HG03354 (cell line): ENCODE data around the gene DNAAF2.
"Not testable (repeated sequence)": the region's sequence is repeated elsewhere in the genome, so short reads cannot be mapped to it uniquely, and the experiment has no call there.

Experiments
- ATAC-seq: cut with Tn5 transposase; IDR thresholded peaks from one replicate; pipeline ENCODE4 v1.9.1; 2021; ENCODE audit warnings: mild to moderate bottlenecking; ENCODE audit not compliant: unreplicated experiment, poor library complexity, severe bottlenecking

The DNAAF2 gene

DNA sequence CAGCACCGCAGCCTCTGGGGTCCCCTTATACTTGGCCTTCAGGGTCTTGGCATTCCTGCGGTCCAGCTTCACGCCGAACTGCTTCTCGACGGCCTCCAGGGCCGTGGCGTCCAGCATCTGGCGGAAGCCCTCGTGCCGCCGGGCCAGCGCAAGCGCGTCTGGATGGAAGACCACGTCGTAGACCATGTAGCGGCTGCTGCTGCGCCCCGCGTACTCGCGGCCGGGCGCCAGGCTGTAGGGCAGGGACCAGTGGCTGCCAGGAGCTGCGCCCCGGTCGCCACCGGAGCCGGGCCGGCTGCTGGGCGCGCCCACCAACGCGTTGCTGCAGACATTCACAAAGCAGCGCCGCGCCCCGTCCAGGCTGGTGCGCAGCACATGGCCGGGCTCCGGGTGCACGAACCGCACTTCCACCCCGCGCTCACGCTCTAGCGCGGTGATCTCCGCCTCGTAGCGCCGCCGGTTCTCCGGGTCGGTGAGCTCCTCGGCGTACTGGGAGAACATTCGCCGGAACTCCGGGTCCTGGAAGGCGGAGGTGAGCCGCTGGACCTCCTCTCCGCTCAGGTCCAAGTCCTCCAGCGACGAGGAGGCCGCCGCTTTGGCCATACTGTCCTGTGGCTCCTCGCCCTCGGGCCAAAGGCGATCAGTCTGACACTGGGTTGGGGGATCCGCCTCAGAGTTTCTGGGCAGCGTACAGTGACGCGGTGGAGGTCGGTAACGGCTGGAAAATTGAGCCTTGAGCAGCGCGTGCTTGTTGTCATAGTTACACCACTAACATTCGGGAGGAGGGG is at the start of gene DNAAF2:
TSS of gene DNAAF2 (minus strand) at position 698 of the 788 bp plus-strand sequence. CDS start at position 603, 95 bp downstream.
- peak; percentile 37 for ATAC-seq

DNA sequence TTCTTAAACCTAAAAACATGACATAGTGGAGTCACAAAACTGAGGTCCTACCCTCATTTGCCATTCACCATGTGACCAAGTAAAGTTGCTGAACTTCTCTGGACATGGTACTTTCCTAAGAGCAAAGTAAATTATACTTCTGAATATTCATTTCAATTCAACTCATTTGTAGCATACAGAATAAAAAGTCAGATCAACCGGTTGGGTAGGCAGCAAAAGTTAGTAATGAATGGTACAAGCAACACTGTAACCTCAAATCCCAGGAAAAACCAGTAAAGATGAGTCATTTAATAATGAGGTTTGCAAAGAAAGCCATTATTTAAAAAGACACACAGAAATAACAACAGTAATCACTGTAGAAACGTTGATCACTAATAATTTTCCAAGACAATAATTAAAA is 44.2 kb upstream of the DNAAF2 start:
- ATAC-seq: no peak

DNA sequence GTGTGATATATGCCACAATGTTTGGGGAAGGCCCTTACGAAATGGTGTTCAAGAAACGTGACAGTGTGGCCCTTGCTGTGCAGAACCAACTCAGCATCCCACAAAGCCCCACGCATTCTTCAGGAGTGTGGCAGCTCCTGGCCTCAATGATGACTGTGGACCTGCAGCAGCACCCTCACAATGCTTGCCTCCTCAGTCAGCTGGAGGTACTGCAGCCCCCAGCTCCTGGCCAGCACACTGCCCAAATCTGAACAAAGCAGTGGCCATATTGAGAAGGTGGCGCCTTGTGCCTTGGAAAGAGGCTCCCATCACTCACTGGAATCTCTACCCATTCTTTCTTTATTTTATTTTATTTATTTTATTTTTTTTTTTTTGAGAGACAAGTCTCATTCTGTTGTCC is 42.6 kb upstream of the DNAAF2 start:
- no peak for ATAC-seq

DNA sequence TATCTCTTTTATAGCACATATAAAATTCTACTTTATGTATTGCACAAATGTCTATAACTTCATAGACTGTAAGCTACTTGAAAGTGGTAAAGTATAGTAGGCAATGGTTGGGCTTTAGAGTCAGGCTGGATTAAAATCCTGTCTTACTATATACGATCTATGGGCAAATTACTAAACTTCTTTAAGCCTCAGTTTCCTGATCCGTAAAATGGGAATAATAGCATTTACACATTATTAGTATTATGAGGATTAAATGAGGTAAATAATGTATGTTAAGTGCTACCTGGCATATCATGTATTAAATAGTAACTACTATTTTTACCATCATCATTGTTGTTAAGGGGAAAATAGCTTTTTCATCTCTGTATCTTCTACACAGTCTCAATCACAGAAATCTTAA is 38.5 kb upstream of the DNAAF2 start:
- ATAC-seq: no peak

DNA sequence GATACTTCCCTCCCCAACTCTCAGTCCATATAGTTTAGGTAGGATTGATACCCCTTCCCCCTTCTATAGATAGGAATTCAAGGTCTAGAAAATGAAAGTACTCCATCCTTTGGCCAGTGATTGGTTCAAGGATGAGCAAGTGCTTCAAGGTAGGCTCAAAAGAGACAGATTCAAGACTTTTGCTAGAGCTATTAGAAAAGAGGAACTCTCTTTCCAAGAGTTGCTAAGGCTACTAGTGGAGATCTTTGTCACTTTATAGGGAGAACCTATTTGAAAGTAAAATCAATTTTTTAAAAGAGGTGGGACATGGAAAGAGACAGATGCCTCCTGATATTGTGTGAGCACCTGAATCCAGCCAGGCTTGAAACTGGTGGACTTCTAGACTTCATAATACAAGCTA is 35.4 kb upstream of the DNAAF2 start:
- no peak for ATAC-seq

DNA sequence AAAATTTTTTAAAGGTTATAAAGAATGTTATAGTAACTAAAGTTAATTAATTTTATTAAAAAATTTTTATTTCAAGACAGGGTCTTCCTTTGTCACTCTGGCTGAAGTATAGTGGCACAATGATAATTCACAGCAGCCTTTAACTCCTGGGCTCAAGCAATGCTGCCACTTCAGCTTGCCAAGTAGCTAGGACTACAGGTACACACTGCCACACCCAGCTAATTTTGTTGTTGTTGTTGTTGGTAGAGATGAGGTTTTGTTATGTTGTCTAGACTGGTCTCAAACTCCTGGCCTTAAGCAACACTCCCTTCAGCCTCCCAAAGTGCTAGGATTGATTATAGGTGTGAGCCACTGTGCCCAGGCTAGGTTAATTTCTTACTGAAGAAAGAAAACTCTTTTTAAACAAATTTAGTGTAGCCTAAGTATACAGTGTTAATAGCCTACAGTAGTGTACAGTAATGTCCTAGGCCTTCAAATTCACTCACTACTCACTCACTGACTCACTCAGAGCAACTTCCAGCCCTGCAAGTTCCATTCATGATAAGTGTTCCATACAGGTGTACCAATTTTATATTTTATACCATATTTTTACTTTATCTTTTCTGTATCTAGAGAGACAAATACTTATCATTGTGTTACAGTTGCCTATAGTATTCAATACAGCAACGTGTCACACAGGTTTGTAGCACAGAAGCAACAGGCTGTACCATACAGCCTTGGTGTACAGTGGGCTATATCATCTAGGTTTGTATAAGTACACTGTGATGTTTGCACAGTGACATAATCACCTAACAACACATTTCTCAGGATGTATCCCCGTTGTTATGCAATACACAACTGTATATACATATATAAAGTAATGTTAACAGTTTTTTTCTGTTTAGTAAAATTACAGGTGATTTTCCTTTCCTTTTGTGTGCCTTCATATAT is 24.7 kb upstream of the DNAAF2 start:
- no peak for ATAC-seq

DNA sequence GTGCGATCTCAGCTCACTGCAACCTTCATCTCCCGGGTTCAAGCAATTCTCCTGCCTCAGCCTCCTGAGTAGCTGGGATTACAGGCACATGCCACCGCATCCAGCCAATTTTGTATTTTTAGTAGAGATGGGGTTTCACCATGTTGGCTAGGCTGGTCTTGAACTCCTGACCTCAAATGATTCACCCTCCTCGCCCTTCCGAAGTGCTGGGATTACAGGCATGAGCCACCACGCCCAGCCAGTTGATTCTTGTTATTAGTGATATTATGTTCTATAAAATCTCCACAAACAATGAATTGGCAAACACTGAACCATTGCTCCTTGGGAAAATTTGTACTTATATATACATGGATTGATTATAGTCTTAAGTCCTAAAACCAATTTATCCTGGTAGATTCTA is 22.5 kb upstream of the DNAAF2 start:
- ATAC-seq: not testable (repeated sequence)

DNA sequence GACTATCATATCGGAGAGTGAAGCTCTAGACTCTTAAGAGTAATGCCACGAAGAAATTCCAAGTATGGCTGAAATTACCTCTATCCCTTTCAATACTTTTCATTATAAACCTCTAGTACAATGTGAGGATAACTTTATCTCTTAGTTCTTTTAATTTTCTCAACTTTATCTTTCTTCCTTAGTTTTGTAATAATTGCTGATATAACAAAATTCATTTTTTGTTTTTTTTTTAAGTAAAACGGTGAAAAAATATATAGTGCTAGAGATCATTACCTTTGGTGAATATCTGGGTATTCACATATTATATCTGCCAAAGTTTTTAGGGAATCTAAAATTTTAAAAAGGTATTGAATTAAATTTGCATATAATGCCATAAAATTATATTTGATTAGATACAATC is 19.5 kb upstream of the DNAAF2 start:
- no peak for ATAC-seq

GRCh38 chr14:49653508-49653907 is 18.5 kb upstream of the DNAAF2 start:
- no peak for ATAC-seq

- no peak for ATAC-seq
Observed at GRCh38 chr14:49642163-49642562, 7.1 kb upstream of the DNAAF2 start.

- ATAC-seq: no peak
Observed at GRCh38 chr14:49641697-49642129, 6.7 kb upstream of the DNAAF2 start.

- no peak for ATAC-seq
Observed at GRCh38 chr14:49640540-49641417, 5.7 kb upstream of the DNAAF2 start.

GRCh38 chr14:49637534-49638078 is 2.6 kb upstream of the DNAAF2 start:
- ATAC-seq: no peak

DNA sequence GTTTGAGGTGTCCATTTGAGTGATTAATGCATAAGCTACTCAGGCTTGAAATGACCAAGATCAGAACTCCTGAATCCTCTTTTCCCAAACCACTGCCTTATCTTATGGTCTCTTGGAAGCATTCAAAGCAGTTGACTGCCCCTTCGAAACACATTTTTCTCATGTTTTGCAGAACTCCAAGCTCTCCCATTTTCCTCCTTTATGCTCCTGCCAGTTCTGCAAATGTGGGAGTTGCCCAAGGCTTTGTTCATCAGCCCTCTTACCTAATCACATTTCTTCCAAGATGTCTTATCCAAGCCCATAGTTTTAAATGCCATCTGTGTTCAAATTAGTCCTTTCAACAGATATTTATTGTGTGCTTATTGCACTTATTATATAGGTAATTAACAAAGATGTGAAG is 1.8 kb upstream of the DNAAF2 start:
- ATAC-seq: no peak

DNA sequence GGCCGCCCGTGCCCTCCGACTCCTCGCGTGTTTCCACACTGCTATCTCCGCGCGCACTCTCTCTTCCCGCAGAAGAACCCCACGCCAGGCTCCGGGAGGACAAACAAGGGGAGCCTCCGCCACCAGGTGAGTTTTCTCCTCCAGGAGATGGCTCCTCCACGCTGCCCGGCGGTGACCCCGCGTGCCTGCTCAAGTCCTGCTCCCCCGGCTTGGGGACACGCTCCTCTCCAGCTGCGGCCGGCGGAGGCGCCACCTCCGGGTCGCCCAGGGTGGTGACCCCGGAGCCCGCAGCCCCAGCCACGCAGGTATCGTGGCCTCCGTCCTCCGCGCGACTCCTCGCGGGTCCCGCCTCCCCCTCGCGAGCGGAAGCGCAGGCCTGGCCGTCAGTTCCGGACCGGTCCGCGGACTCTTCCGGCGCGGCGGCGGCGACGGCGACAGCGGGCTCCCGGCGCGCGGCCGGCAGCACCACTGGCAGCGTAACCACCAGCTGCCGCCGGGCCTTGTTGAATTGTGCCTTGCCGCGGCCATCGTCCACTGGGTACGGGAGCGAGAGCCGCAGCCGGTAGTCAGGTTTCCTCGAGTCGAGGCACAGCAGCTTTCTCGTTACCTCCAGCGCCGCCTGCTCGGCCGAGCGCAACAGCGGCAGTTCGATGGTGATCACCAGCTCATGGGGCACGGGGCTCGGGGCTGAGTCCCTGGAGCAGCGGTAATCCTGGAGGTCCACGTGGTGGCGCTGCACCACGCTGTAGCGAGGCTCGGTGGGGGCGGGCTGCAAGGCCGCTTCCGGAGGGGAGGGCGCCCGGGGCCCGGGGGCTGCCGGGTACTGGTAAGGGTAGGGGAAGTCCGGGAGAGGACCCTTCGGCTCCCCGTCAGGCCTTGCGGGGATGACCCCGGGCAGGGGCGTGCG is 1.2 kb downstream of the DNAAF2 start:
- ATAC-seq: peak; percentile 81

DNA sequence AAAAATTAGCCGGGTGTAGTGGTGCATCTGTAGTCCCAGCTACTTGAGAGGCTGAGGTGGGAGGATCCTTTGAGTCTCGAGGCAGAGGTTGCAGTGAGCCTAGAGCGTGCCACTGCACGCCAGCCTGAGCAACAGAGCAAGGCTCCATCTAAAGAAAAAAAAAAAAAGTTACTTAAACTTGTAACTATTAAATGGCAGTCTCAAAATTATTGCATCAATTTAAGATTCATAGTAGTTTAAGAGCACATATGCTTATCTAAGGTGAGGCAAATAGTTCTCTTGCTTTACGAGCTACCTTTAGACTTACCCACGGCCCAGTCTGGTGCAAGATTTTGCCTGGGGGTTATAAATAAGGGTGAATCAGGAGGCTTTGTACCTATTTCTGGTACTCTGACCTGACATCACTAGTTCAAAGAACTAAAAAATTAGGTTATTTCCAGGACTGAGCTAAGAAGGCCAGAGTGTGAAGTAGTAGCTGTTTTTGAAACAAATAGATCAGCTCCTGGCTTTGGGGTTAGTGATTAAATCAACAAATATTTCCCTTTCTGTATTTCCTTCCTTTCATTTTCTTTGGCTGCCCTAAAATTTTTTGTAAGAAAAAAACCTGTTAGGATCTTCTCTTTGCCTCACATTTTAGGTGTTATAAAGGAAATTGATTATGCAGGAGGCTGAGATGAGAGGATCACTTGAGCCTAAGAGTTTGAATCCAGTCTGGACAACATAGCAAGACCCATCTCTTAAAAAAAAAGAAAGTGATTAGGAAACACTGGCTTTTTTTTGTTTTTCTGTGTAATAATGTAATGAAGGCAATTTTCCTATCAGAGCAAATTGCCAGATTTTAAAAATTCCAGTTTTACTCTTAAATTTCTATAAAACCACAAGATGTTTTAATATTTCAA is 10.9 kb downstream of the DNAAF2 start:
- no peak for ATAC-seq

DNA sequence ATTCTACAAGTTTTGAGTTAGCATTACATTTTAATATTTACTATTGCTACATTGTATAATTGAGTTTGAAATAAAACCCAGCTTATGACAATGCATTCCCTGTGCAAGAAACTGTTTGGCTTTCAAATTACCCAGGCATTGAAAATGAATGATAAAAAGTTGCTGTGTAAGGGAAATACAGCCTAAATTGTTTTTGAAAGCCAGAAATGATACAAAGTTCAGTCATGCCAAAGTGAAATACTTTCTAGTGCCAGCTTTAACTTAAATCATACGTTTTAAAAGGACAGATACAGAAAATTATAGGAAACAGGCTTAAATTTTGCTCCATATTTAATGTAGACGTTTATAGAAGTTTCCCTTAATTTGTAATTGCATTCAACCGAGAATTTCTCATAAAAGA is 11.7 kb downstream of the DNAAF2 start:
- ATAC-seq: no peak
